ENCODE measurements around the gene HAP1.
A peak's percentile ranks its signal among the peaks of the same experiment; 100 is the strongest.

- TF ChIP-seq CTCF (IDR thresholded peaks at IDR 0.05) (peak in 2 of 4 experiments; percentile 17 to 26), POLR2A (IDR thresholded peaks at IDR 0.05) (peak; percentile 96 to 100)
These were observed 45.6 kb downstream of the HAP1 start, which contains the start of gene EIF1 for GRCh38 chr17:41688641-41689496.
